Osteoblast (primary cell): ENCODE results near the gene PDE6G. TPM values are rescaled to one million over a fixed set of nuclear protein-coding genes. Genes with fewer than 3 reads are reported as not detected.

ENCODE experiments used
- DNase-seq: peaks from one replicate; pipeline ENCODE4 v3.0.0; 2011; ENCODE audit warnings: low spot score, mixed read lengths; ENCODE audit not compliant: insufficient read length; ENCODE audit errors: missing footprints
- H2AFZ ChIP-seq: 2 replicates; pipeline ENCODE4 v1.6.0; 2011; ENCODE audit warnings: mild to moderate bottlenecking, low read length
- H3K27ac ChIP-seq: 2 replicates; pipeline ENCODE4 v1.5.1; 2011; ENCODE audit warnings: mild to moderate bottlenecking, low read depth, low read length, moderate library complexity
- H3K27me3 ChIP-seq: 2 replicates; pipeline ENCODE4 v1.6.0; 2012; ENCODE audit warnings: mild to moderate bottlenecking, control low read depth, inconsistent platforms, low read length, moderate library complexity; ENCODE audit not compliant: insufficient read depth
- H3K36me3 ChIP-seq: 2 replicates; pipeline ENCODE4 v1.5.1; 2011; ENCODE audit warnings: mild to moderate bottlenecking, low read length, control low read depth, moderate library complexity; ENCODE audit not compliant: insufficient read depth
- H3K4me1 ChIP-seq: 2 replicates; pipeline ENCODE4 v1.5.1; 2011; ENCODE audit warnings: mild to moderate bottlenecking, low read length, control low read depth, moderate library complexity; ENCODE audit not compliant: insufficient read depth
- H3K4me2 ChIP-seq: 2 replicates; pipeline ENCODE4 v1.6.0; 2011; ENCODE audit warnings: mild to moderate bottlenecking, low read length; ENCODE audit not compliant: insufficient read depth
- H3K4me3 ChIP-seq: fragments of 200-600 bp; sonication (generic); 3 replicates; pipeline ENCODE4 v1.5.1; 2012; ENCODE audit warnings: mild to moderate bottlenecking, low read length, inconsistent platforms; ENCODE audit not compliant: insufficient read depth
- H3K79me2 ChIP-seq: 2 replicates; pipeline ENCODE4 v1.6.0; 2012; ENCODE audit warnings: mild to moderate bottlenecking, low read length, control low read depth, inconsistent platforms; ENCODE audit not compliant: insufficient read depth
- H3K9me3 ChIP-seq: 2 replicates; pipeline ENCODE4 v1.5.1; 2011; ENCODE audit warnings: low read depth, low read length, control low read depth
- H4K20me1 ChIP-seq: 2 replicates; pipeline ENCODE4 v1.6.0; 2012; ENCODE audit warnings: mild to moderate bottlenecking, low read length, control low read depth; ENCODE audit not compliant: insufficient read depth
- total RNA-seq: library from RNA; depleted of rRNA; stranded (reverse); fragments of >200 nt; gene quantifications from 2 replicates; pipeline ENCODE4 v1.2.3, GENCODE V29; 2012
- TF ChIP-seq, protein P1 (sequence below): IDR thresholded peaks from 2 replicates; pipeline ENCODE4 v1.5.1; 2011; ENCODE audit warnings: mild to moderate bottlenecking, low read depth, low read length, moderate library complexity; ENCODE audit errors: extremely low read depth

PDE6G gene
- total RNA-seq, 1 donor, result not detected

DNA sequence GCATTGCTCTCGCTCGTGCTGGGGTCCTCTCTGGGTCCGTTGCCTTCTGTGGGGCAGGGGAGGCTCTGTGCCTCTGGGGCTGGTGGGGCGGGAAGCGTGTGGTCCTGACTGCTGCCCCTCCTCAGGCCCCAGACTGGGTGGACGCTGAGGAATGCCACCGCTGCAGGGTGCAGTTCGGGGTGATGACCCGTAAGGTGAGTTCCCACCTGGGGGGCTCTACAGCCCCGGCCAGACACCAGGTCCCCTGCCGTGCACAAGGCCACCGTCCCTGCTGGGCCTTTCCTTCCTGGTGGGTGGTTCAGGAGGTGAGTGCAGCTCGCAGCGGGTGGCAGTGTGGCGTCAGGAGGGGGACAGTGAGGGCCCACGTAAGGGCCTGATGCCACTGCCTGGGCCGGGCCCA, 34.2 kb upstream of the PDE6G start:
- no peak overlapping the region for H3K4me2 ChIP-seq
- DNase-seq, result peak; percentile 66
- H3K79me2 ChIP-seq, result peaks cover 92% of the 10 kb centered on the region
- peaks cover 91% of the 10 kb centered on the region for H3K36me3 ChIP-seq
- H3K9me3 ChIP-seq, result no peaks in the 10 kb centered on the region
- H4K20me1 ChIP-seq, result peaks cover 74% of the 10 kb centered on the region
- no peak overlapping the region for H3K27ac ChIP-seq
- H2AFZ ChIP-seq, result no peak overlapping the region
- peaks cover 1% of the 10 kb centered on the region for H3K4me1 ChIP-seq
- H3K27me3 ChIP-seq, result no peaks in the 10 kb centered on the region
- no peak overlapping the region for H3K4me3 ChIP-seq
- TF ChIP-seq, protein P1, sequence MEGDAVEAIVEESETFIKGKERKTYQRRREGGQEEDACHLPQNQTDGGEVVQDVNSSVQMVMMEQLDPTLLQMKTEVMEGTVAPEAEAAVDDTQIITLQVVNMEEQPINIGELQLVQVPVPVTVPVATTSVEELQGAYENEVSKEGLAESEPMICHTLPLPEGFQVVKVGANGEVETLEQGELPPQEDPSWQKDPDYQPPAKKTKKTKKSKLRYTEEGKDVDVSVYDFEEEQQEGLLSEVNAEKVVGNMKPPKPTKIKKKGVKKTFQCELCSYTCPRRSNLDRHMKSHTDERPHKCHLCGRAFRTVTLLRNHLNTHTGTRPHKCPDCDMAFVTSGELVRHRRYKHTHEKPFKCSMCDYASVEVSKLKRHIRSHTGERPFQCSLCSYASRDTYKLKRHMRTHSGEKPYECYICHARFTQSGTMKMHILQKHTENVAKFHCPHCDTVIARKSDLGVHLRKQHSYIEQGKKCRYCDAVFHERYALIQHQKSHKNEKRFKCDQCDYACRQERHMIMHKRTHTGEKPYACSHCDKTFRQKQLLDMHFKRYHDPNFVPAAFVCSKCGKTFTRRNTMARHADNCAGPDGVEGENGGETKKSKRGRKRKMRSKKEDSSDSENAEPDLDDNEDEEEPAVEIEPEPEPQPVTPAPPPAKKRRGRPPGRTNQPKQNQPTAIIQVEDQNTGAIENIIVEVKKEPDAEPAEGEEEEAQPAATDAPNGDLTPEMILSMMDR, result no peak

DNA sequence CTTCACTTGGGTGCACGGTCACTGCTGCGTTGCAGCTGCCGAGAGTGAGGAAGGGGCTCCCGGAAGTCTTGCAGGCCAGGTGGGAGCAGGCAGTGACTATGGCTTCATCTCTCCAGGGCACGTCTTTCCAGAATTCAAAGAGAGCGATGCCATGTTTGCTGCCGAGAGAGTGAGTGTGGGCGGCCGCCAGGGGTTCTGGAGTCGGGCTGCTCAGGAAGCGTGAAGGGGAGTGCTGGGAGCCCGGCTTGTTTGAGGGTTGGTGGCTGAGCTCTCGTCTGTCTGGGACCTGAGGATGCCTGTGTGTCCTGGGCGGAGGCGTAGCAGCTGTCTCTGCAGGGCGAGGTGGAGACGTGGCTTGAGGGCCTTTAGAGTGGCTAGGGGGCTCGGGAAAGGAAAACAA, 33.7 kb upstream of the PDE6G start:
- no peaks in the 10 kb centered on the region for H3K27me3 ChIP-seq
- H3K4me1 ChIP-seq, result peaks cover 6% of the 10 kb centered on the region
- DNase-seq, result no peak
- no peaks in the 10 kb centered on the region for H3K9me3 ChIP-seq
- peaks cover 91% of the 10 kb centered on the region for H3K36me3 ChIP-seq
- H3K27ac ChIP-seq, result no peak overlapping the region
- H4K20me1 ChIP-seq, result peaks cover 74% of the 10 kb centered on the region
- H3K79me2 ChIP-seq, result peaks cover 92% of the 10 kb centered on the region
- H3K4me3 ChIP-seq, result no peak overlapping the region
- H2AFZ ChIP-seq, result no peak overlapping the region
- no peak overlapping the region for H3K4me2 ChIP-seq
- TF ChIP-seq, protein P1, result no peak

DNA sequence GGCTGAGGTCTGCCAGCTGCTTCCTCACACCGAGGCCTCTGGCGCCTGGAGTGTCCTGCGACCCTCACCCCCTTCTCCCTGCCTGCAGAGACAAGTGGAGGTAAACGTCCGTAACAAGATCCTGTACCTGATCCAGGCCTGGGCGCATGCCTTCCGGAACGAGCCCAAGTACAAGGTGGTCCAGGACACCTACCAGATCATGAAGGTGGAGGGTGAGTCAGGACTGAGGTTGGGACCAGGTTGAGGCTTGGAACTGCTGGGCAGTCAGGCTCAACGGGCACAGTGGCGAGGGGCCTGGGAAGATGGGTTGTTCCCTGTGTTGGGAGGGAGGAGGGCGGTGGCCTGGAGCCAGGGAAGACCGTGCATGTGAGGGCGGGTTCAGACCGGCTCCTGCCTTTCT, 32.3 kb upstream of the PDE6G start:
- peaks cover 14% of the 10 kb centered on the region for H3K4me1 ChIP-seq
- peaks cover 75% of the 10 kb centered on the region for H4K20me1 ChIP-seq

DNA sequence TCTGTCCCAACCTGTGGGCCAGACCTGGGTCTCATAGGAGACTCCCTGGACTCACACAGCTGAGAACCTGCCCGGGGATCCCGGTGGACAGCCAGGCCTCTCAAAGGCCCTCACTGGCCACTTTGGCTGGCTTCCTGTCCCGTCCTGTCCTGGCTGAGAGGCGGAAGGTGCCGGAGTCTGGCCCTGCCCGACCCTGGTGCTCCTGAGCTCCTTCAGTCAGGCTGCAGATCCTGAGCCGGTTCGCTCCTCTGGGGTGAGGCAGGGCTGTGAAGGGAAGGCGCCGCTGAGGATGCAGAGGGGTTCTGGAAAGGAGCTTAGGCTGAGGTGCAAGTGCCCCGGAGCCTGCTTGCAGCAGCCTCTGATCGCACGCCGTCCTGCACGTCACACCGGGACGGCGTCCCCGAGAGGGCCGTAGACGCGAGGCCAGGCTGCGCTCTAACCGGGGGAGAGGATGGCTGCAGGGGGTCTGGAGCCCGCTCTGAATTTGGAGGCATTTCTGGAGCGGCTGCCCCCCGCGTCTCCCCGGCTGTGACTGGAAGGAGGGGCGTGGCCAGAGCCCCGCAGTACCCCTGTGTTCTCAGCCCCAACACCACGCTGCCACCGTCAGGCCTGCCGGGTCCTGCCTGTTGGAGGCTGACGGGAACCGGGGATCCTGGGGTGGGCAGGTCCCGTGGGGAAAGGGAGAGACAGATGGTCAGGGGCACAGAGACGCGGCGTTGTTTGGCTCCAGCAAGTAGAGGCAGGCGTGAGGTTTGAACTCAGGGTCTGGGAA, 31.6 kb upstream of the PDE6G start:
- H3K36me3 ChIP-seq, result peaks cover 74% of the 10 kb centered on the region
- no peak overlapping the region for H3K4me3 ChIP-seq
- H3K79me2 ChIP-seq, result peaks cover 93% of the 10 kb centered on the region
- TF ChIP-seq, protein P1, result no peak
- H2AFZ ChIP-seq, result no peak overlapping the region
- H3K4me1 ChIP-seq, result peaks cover 14% of the 10 kb centered on the region
- peaks cover 72% of the 10 kb centered on the region for H4K20me1 ChIP-seq
- no peaks in the 10 kb centered on the region for H3K9me3 ChIP-seq
- DNase-seq, result peak; percentile 81
- no peak overlapping the region for H3K27ac ChIP-seq
- no peaks in the 10 kb centered on the region for H3K27me3 ChIP-seq
- no peak overlapping the region for H3K4me2 ChIP-seq

More for the DNA sequence above, 32.3 kb upstream of the PDE6G start:
- TF ChIP-seq, protein P1, result no peak
- no peak overlapping the region for H3K4me3 ChIP-seq
- no peak overlapping the region for H2AFZ ChIP-seq
- H3K27me3 ChIP-seq, result no peaks in the 10 kb centered on the region
- H3K79me2 ChIP-seq, result peaks cover 93% of the 10 kb centered on the region
- H3K27ac ChIP-seq, result no peak overlapping the region
- no peak overlapping the region for H3K4me2 ChIP-seq
- no peak for DNase-seq
- no peaks in the 10 kb centered on the region for H3K9me3 ChIP-seq
- peaks cover 79% of the 10 kb centered on the region for H3K36me3 ChIP-seq
